Cardiac fibroblast (primary cell): ENCODE measurements around the gene BCR.

Source experiments
- DNase-seq, 2 donors: peaks; one replicate each; pipeline versions ENCODE4 v3.0.0 to v3.0.0-alpha.2; 2010; ENCODE audit warnings: low read depth in 2 of 2
- H3K4me3 ChIP-seq, 2 donors: replicated peaks in 1 of 2; 1 replicate in 1 of 2; 2 replicates in 1 of 2; pipeline ENCODE4 v1.5.1; 2011; ENCODE audit warnings: low read depth in 2 of 2, low read length in 2 of 2, mild to moderate bottlenecking in 2 of 2, moderate library complexity in 1 of 2
- TF ChIP-seq, protein P1 (sequence below): IDR thresholded peaks from one replicate; pipeline ENCODE4 v1.5.1; 2011; ENCODE audit warnings: low read depth, mild to moderate bottlenecking, low read length, inconsistent platforms

Gene BCR

GRCh38 chr22:23276656-23277582 lies 96.6 kb downstream of the BCR start:
- no peak for DNase-seq
- H3K4me3 ChIP-seq: no peak overlapping the region
- TF ChIP-seq, protein P1, sequence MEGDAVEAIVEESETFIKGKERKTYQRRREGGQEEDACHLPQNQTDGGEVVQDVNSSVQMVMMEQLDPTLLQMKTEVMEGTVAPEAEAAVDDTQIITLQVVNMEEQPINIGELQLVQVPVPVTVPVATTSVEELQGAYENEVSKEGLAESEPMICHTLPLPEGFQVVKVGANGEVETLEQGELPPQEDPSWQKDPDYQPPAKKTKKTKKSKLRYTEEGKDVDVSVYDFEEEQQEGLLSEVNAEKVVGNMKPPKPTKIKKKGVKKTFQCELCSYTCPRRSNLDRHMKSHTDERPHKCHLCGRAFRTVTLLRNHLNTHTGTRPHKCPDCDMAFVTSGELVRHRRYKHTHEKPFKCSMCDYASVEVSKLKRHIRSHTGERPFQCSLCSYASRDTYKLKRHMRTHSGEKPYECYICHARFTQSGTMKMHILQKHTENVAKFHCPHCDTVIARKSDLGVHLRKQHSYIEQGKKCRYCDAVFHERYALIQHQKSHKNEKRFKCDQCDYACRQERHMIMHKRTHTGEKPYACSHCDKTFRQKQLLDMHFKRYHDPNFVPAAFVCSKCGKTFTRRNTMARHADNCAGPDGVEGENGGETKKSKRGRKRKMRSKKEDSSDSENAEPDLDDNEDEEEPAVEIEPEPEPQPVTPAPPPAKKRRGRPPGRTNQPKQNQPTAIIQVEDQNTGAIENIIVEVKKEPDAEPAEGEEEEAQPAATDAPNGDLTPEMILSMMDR: no peak

DNA sequence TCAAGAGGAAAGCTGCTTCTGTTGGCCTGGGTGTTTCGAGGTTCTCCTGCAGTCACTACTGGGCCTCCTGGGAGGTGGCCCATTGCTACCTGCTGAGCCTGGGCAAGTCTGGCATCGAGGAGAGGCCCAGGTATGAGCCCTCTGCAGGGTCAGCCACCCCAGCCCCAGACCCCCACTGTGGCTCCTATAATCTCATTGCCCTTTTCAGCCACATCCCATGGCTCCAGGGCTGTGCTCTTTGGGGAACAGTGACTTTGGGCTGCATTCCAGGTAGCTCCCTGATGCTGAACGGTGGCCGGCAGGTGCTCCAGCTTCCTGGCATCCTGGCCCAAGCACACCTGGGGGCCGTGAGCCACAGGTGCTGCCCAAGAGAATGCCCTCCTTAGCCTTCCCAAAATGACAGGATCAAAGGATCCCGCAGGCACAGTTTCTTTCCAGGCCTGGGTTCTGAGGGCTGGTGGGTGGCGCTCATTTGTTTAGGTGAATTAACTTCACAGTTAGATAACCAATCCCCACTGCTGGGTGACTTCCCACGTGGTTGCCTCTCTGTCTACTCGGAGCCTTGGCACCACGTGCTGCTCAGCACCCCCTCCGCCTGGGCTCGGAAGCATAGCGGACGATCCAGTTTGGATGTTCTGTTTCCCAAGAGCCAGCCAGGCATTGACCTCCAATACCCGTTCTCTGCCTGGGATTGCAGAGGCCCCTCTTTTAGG lies 97.4 kb downstream of the BCR start:
- no peak for DNase-seq
- H3K4me3 ChIP-seq: no peak overlapping the region
- TF ChIP-seq, protein P1: no peak

- no peak overlapping the region for H3K4me3 ChIP-seq
- TF ChIP-seq, protein P1: no peak
- peak in 1 of 2 donors; percentile 55 for DNase-seq
Measured at GRCh38 chr22:23278883-23279675, 98.8 kb downstream of the BCR start.

GRCh38 chr22:23279781-23280180 lies 99.5 kb downstream of the BCR start:
- TF ChIP-seq, protein P1: no peak
- no peak overlapping the region for H3K4me3 ChIP-seq
- no peak for DNase-seq

- TF ChIP-seq, protein P1: no peak
- no peak overlapping the region for H3K4me3 ChIP-seq
- DNase-seq: no peak
Measured at GRCh38 chr22:23280356-23281052, 100.2 kb downstream of the BCR start.

- no peak overlapping the region for H3K4me3 ChIP-seq
- TF ChIP-seq, protein P1: no peak
- DNase-seq: no peak
Measured at GRCh38 chr22:23281053-23281405, 100.7 kb downstream of the BCR start.
